Measurements from ENCODE around the gene PTAR1. TPM values are rescaled to one million over a fixed set of nuclear protein-coding genes. Genes with fewer than 3 reads are reported as not detected.

The PTAR1 gene
- polyA plus RNA-seq, 1 donor from 2014 or later, result 17.7 TPM

- TF ChIP-seq RAD21 (conservative IDR thresholded peaks at IDR 0.05) (no peak), CTCF (IDR thresholded peaks at IDR 0.05; ENCODE audit: poor library complexity, severe bottlenecking) (no peak), MXI1 (conservative IDR thresholded peaks at IDR 0.05; ENCODE audit: poor library complexity, severe bottlenecking) (no peak), REST (IDR thresholded peaks at IDR 0.05; ENCODE audit: borderline replicate concordance) (no peak), EP300 (conservative IDR thresholded peaks at IDR 0.05; ENCODE audit: poor library complexity, severe bottlenecking) (no peak), EZH2 (IDR thresholded peaks at IDR 0.05; ENCODE audit: borderline replicate concordance, insufficient read depth, low read length, poor library complexity, severe bottlenecking) (no peak), POLR2AphosphoS5 (IDR thresholded peaks at IDR 0.05) (no peak), SMC3 (conservative IDR thresholded peaks at IDR 0.05; ENCODE audit: poor library complexity) (no peak), TAF1 (IDR thresholded peaks at IDR 0.05; ENCODE audit: low read depth) (no peak)
- Histone ChIP-seq H3K36me3 (ENCODE audit: insufficient read depth, low read length) (no peaks in the 10 kb centered on the region), H2AFZ (ENCODE audit: low read depth, low read length) (no peak overlapping the region), H3K9ac (ENCODE audit: low read length) (no peak overlapping the region), H3F3A (ENCODE audit: insufficient read depth, low read length, poor library complexity, severe bottlenecking) (no peaks in the 10 kb centered on the region), H3K9me2 (ENCODE audit: insufficient read depth, low read length) (no peaks in the 10 kb centered on the region), H3K4me3 (ENCODE audit: low read length) (no peak overlapping the region), H3K27ac (ENCODE audit: low read length) (no peak overlapping the region), H3K4me2 (ENCODE audit: low read length) (no peak overlapping the region), H3K79me2 (replicated peaks; ENCODE audit: insufficient read depth, low read length) (no peaks in the 10 kb centered on the region), H3K9me3 (ENCODE audit: low read length) (no peaks in the 10 kb centered on the region), H3K27me3 (ENCODE audit: insufficient read depth, low read depth, low read length) (no peaks in the 10 kb centered on the region), H4K20me1 (ENCODE audit: insufficient read depth) (no peaks in the 10 kb centered on the region)
Measured at GRCh38 chr9:69798744-69799143, 38.9 kb upstream of the PTAR1 start.

- no peak for TF ChIP-seq EP300 (conservative IDR thresholded peaks at IDR 0.05; ENCODE audit: poor library complexity, severe bottlenecking)
- no peak for TF ChIP-seq EZH2 (IDR thresholded peaks at IDR 0.05; ENCODE audit: borderline replicate concordance, insufficient read depth, low read length, poor library complexity, severe bottlenecking)
- TF ChIP-seq SMC3 (conservative IDR thresholded peaks at IDR 0.05; ENCODE audit: poor library complexity), result no peak
- TF ChIP-seq CTCF (IDR thresholded peaks at IDR 0.05; ENCODE audit: poor library complexity, severe bottlenecking), result no peak
- TF ChIP-seq TAF1 (IDR thresholded peaks at IDR 0.05; ENCODE audit: low read depth), result no peak
- no peak for TF ChIP-seq MXI1 (conservative IDR thresholded peaks at IDR 0.05; ENCODE audit: poor library complexity, severe bottlenecking)
- TF ChIP-seq POLR2AphosphoS5 (IDR thresholded peaks at IDR 0.05), result no peak
- no peak for TF ChIP-seq REST (IDR thresholded peaks at IDR 0.05; ENCODE audit: borderline replicate concordance)
- no peak for TF ChIP-seq RAD21 (conservative IDR thresholded peaks at IDR 0.05)
- H3K9me2 ChIP-seq (ENCODE audit: insufficient read depth, low read length), result no peaks in the 10 kb centered on the region
- no peak overlapping the region for H3K4me2 ChIP-seq (ENCODE audit: low read length)
- no peaks in the 10 kb centered on the region for H3K27me3 ChIP-seq (ENCODE audit: insufficient read depth, low read depth, low read length)
- H3F3A ChIP-seq (ENCODE audit: insufficient read depth, low read length, poor library complexity, severe bottlenecking), result no peaks in the 10 kb centered on the region
- no peak overlapping the region for H2AFZ ChIP-seq (ENCODE audit: low read depth, low read length)
- no peaks in the 10 kb centered on the region for H3K79me2 ChIP-seq (replicated peaks; ENCODE audit: insufficient read depth, low read length)
- no peak overlapping the region for H3K4me3 ChIP-seq (ENCODE audit: low read length)
- no peaks in the 10 kb centered on the region for H3K36me3 ChIP-seq (ENCODE audit: insufficient read depth, low read length)
- H3K9me3 ChIP-seq (ENCODE audit: low read length), result no peaks in the 10 kb centered on the region
- H3K27ac ChIP-seq (ENCODE audit: low read length), result no peak overlapping the region
- no peak overlapping the region for H3K9ac ChIP-seq (ENCODE audit: low read length)
- no peaks in the 10 kb centered on the region for H4K20me1 ChIP-seq (ENCODE audit: insufficient read depth)
Measured at GRCh38 chr9:69797675-69798074, 37.9 kb upstream of the PTAR1 start.
